SK-N-SH (cell line): Measurements from ENCODE around the gene SLCO2A1. TPM values are rescaled to one million over a fixed set of nuclear protein-coding genes. Genes with fewer than 3 reads are reported as not detected.

Source experiments
- CTCF ChIA-PET: fragments of 300-600, 350-600 bp; formaldehyde crosslinking; extraction: SDS; loops from one replicate; lab custom pipeline; 2021; lab: Yijun Ruan, JAX
- POLR2A ChIA-PET: fragments of 350-600 bp; sonication (Branson Sonifier 250); formaldehyde crosslinking; extraction: SDS; loops from one replicate; lab custom pipeline; 2020; ENCODE audit warnings: antibody characterized with exemption, inconsistent platforms; lab: Yijun Ruan, JAX
- DNase-seq: peaks from one replicate; pipeline ENCODE4 v3.0.0; 2012
- H2AFZ ChIP-seq: fragments of 200-600 bp; sonication (generic); 2 replicates; pipeline ENCODE4 v1.8.1; 2016; ENCODE audit warnings: antibody characterized with exemption, mild to moderate bottlenecking, low read depth
- H3F3A ChIP-seq: fragments of 200-600 bp; sonication (generic); replicated peaks from 2 replicates; pipeline ENCODE3; 2016; ENCODE audit warnings: antibody characterized with exemption, mild to moderate bottlenecking; ENCODE audit not compliant: insufficient read depth
- H3K27ac ChIP-seq, 2 experiments: fragments of 200-500 bp in 1 of 2; fragments of 200-600 bp in 1 of 2; sonication (Bioruptor generic) in 1 of 2; sonication (generic), shearing (Covaris generic) in 1 of 2; 2 replicates each; pipeline versions ENCODE4 v1.5.1 to v1.6.1; 2014 to 2016; ENCODE audit warnings: low read depth in 2 of 2, inconsistent platforms in 1 of 2, low read length in 1 of 2, mild to moderate bottlenecking in 1 of 2, mixed read lengths in 1 of 2
- H3K27me3 ChIP-seq: fragments of 200-600 bp; sonication (generic), shearing (Covaris generic); 2 replicates; pipeline ENCODE4 v1.6.1; 2016; ENCODE audit warnings: mixed run types; ENCODE audit not compliant: insufficient read depth
- H3K36me3 ChIP-seq, 2 experiments: fragments of 200-500 bp in 1 of 2; fragments of 200-600 bp in 1 of 2; sonication (Bioruptor generic) in 1 of 2; sonication (generic) in 1 of 2; replicated peaks in 1 of 2; 2 replicates each; pipeline versions ENCODE3 to v1.5.1; 2014 to 2016; ENCODE audit warnings: low read length in 1 of 2, mild to moderate bottlenecking in 1 of 2; ENCODE audit not compliant: insufficient read depth in 2 of 2, control insufficient read depth in 1 of 2
- H3K4me1 ChIP-seq, 2 experiments: fragments of 200-500 bp in 1 of 2; fragments of 200-600 bp in 1 of 2; sonication (Bioruptor generic) in 1 of 2; sonication (generic), shearing (Covaris generic) in 1 of 2; 2 replicates each; pipeline versions ENCODE4 v1.5.1 to v1.6.1; 2014 to 2016; ENCODE audit warnings: low read depth in 1 of 2, low read length in 1 of 2, mixed run types in 1 of 2; ENCODE audit not compliant: insufficient read depth in 2 of 2, control insufficient read depth in 1 of 2
- H3K4me2 ChIP-seq: fragments of 200-600 bp; sonication (generic), shearing (Covaris generic); 2 replicates; pipeline ENCODE4 v1.6.1; 2017; ENCODE audit warnings: mixed run types
- H3K4me3 ChIP-seq, 2 experiments: fragments of 200-500 bp in 1 of 2; fragments of 200-600 bp in 1 of 2; sonication (Bioruptor generic) in 1 of 2; sonication (generic), shearing (Covaris generic) in 1 of 2; 2 replicates each; pipeline versions ENCODE4 v1.5.1 to v1.8.1; 2014 to 2016; ENCODE audit warnings: low read depth in 2 of 2, inconsistent platforms in 1 of 2, low read length in 1 of 2, mild to moderate bottlenecking in 1 of 2, mixed read lengths in 1 of 2, moderate library complexity in 1 of 2
- H3K79me2 ChIP-seq: fragments of 200-600 bp; sonication (generic); 2 replicates; pipeline ENCODE4 v1.8.1; 2017; ENCODE audit warnings: mild to moderate bottlenecking; ENCODE audit not compliant: insufficient read depth
- H3K9ac ChIP-seq: fragments of 200-600 bp; sonication (generic); 2 replicates; pipeline ENCODE4 v1.6.1; 2017; ENCODE audit warnings: mixed run types
- H3K9me2 ChIP-seq: fragments of 200-600 bp; sonication (generic); 2 replicates; pipeline ENCODE4 v1.6.1; 2017; ENCODE audit warnings: mixed run types
- H3K9me3 ChIP-seq: fragments of 200-600 bp; sonication (generic); 2 replicates; pipeline ENCODE4 v1.6.1; 2017; ENCODE audit warnings: mixed run types, mild to moderate bottlenecking, moderate library complexity
- H4K20me1 ChIP-seq: fragments of 200-600 bp; sonication (generic); 2 replicates; pipeline ENCODE4 v1.6.1; 2017; ENCODE audit warnings: mild to moderate bottlenecking, mixed run types; ENCODE audit not compliant: insufficient read depth
- CHD2 ChIP-seq: fragments of 150-350 bp; IDR thresholded peaks from 2 replicates; pipeline ENCODE4 v1.6.1; 2018; ENCODE audit warnings: low read length; ENCODE audit not compliant: partially characterized antibody
- ELF1 ChIP-seq: IDR thresholded peaks from 2 replicates; pipeline ENCODE4 v1.4.0; 2012
- EZH2phosphoT487 ChIP-seq: fragments of 200-600 bp; sonication (generic); IDR thresholded peaks from 2 replicates; pipeline ENCODE4 v1.6.1; 2017; ENCODE audit warnings: low read depth, mixed run types, mild to moderate bottlenecking, antibody characterized with exemption, moderate library complexity, borderline replicate concordance
- FOSL2 ChIP-seq: IDR thresholded peaks from 2 replicates; pipeline ENCODE4 v1.4.0; 2012; ENCODE audit warnings: low read depth, mild to moderate bottlenecking, moderate library complexity, borderline replicate concordance
- GABPA ChIP-seq: IDR thresholded peaks from 2 replicates; pipeline ENCODE4 v1.4.0; 2012; ENCODE audit warnings: low read depth, mild to moderate bottlenecking
- GATA2 ChIP-seq: sonication (generic); formaldehyde crosslinking; IDR thresholded peaks from 2 replicates; pipeline ENCODE4 v1.5.0; 2020; ENCODE audit warnings: mild to moderate bottlenecking, missing genetic modification reagents
- IRF3 ChIP-seq: fragments of 150-350 bp; IDR thresholded peaks from 2 replicates; pipeline ENCODE4 v1.6.1; 2016; ENCODE audit warnings: mild to moderate bottlenecking, low read depth, low read length
- MEF2A ChIP-seq: IDR thresholded peaks from 2 replicates; pipeline ENCODE4 v1.4.0; 2012; ENCODE audit warnings: low read depth, borderline replicate concordance
- MXI1 ChIP-seq: IDR thresholded peaks from 2 replicates; pipeline ENCODE4 v1.6.1; 2012; ENCODE audit warnings: mild to moderate bottlenecking, low read depth, low read length, improper control_type of control experiment
- REST ChIP-seq: IDR thresholded peaks from 2 replicates; pipeline ENCODE4 v1.6.1; 2012; ENCODE audit warnings: mild to moderate bottlenecking, low read depth, low read length, moderate library complexity
- SIN3A ChIP-seq: IDR thresholded peaks from 2 replicates; pipeline ENCODE4 v1.6.1; 2012; ENCODE audit warnings: low read depth, mild to moderate bottlenecking, low read length, moderate library complexity, borderline replicate concordance
- TCF12 ChIP-seq: IDR thresholded peaks from 2 replicates; pipeline ENCODE4 v1.4.0; 2012
- TEAD4 ChIP-seq: IDR thresholded peaks from 2 replicates; pipeline ENCODE4 v1.4.0; 2012; ENCODE audit warnings: mild to moderate bottlenecking, borderline replicate concordance; ENCODE audit not compliant: insufficient read depth
- USF1 ChIP-seq: IDR thresholded peaks from 2 replicates; pipeline ENCODE4 v1.4.0; 2012; ENCODE audit warnings: low read depth, borderline replicate concordance
- USF2 ChIP-seq: fragments of 150-350 bp; IDR thresholded peaks from 2 replicates; pipeline ENCODE4 v1.6.1; 2017; ENCODE audit warnings: antibody characterized with exemption, low read length, low read depth, borderline replicate concordance
- WGBS: methylation state at CpG from one replicate; pipeline ENCODE4 v1.1.6; 2017; ENCODE audit warnings: low lambda C conversion rate; 5-methylcytosine and 5-hydroxymethylcytosine counted together
- polyA plus RNA-seq, 3 experiments: library from polyadenylated mRNA; depleted of rRNA; stranded (reverse); fragments of >200 nt; gene quantifications; 2 replicates each; pipeline ENCODE4 v1.2.3, GENCODE V29; 2012

Gene SLCO2A1
- polyA plus RNA-seq, 1 of the 3 experiments (the other 2 are of a cell fraction) = 9.3 TPM

GRCh38 chr3:133882986-133883586 is 146.6 kb downstream of the SLCO2A1 start:
- Histone ChIP-seq H3K36me3 (no peaks in the 10 kb centered on the region), H3K4me1 (no peaks in the 10 kb centered on the region; a peak in 1 of 4 replicates), H3K4me2 (no peak overlapping the region)
- CTCF ChIA-PET = no interaction called here
- WGBS = 33% methylated on average over 3 of the region's 3 CpGs
- TF ChIP-seq REST (no peak), IRF3 (no peak), FOSL2 (no peak), CHD2 (no peak), GATA2 (no peak), MEF2A (no peak), MXI1 (no peak), ELF1 (no peak), TCF12 (no peak), SIN3A (no peak), EZH2phosphoT487 (no peak), USF1 (no peak), GABPA (no peak), TEAD4 (no peak), USF2 (no peak)
- TF ChIP-seq, all 33 proteins: peak for 0
- Histone ChIP-seq H3K27ac (no peak overlapping the region), H3K4me3 (no peak overlapping the region), H4K20me1 (no peaks in the 10 kb centered on the region), H3K9ac (no peak overlapping the region), H3K27me3 (no peaks in the 10 kb centered on the region; the same call in 1 of the 2 replicates), H3K9me3 (no peaks in the 10 kb centered on the region), H3K79me2 (no peaks in the 10 kb centered on the region), H3K9me2 (no peaks in the 10 kb centered on the region), H2AFZ (no peak overlapping the region), H3F3A (no peaks in the 10 kb centered on the region)
- POLR2A ChIA-PET = no interaction called here
- no peak for DNase-seq
